Activated gamma-delta T cell (primary cell): ENCODE data around the gene ROM1.
A peak's percentile ranks its signal among the peaks of the same experiment; 100 is the strongest.
"Not testable (repeated sequence)": the region's sequence is repeated elsewhere in the genome, so short reads cannot be mapped to it uniquely, and the experiment has no call there.

ENCODE experiments used
- DNase-seq: peaks from one replicate; lab custom pipeline; 2025; lab: John Stamatoyannopoulos, UW

ROM1 gene

GRCh38 chr11:62585356-62585755 lies 27.7 kb upstream of the ROM1 start:
- not testable (repeated sequence) for DNase-seq

- no peak for DNase-seq
Measured at GRCh38 chr11:62588966-62589637, 24.0 kb upstream of the ROM1 start.

GRCh38 chr11:62591448-62592145 lies 21.5 kb upstream of the ROM1 start, which contains the start of gene TUT1:
Gene TUT1 (minus strand): TSS chr11:62591523. CDS start chr11:62591485, 38 bp downstream.
- DNase-seq, result peak; percentile 72

DNA sequence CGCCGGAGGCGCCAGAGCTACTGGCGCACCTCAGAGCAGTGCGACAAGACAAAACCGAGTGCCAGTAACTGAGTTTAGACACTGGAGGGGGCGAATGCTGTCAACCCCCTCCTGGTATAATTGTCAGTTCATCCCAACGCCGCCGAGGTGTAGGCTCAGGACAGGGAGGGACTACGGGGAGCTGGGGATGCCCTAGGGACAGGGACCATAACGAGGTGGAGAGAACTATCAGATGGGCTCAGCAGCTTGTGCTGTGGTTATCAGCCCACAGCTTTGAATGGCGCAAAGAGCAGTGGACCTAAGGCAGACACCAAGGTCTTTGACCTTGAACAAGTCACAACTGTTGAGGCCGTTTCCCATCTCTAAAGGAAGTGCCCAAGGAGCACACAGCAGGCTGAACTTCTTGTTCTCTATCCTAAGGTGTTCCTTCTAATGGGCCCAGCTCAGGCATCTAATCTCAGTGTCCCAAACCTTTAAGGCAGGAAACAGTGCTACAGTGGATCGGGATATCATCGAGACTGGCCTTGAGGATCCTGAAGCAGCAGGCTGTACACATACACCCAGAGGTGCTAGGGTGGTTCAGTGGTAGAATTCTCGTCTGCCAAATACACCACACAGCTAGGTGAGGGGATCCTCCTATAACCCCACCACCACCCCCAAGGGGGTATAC lies 20.8 kb upstream of the ROM1 start:
- no peak for DNase-seq

- no peak for DNase-seq
Measured at GRCh38 chr11:62592989-62593421, 20.1 kb upstream of the ROM1 start.

DNA sequence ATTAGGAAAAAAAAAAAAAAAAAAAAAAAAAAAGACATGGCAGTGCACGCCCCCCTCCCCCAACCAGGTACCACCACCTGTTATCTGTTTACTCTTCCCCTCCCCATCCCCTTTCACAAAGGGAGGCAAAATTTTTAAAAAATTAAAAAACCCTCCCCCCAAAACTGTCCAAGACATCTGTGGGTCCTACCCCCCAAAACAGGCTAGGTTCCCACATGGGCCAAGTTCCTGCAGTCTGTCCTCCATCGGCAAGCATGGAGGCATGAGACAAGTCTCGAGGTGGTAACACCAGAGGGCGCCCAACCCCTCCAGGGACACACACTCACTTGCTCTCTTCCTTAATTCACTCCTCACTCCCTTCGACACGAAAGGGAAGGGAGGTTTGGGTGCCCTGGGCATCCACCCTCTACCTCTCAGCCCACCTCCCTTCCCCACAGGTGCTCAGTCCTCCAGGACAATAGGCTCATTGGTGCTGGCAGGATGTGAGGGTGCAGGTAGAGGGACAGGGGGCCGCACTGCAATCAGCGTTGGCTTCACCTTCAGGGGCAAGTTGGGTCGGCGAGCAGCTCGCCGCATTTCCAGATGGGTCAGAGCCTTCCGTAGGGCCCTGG lies 19.5 kb upstream of the ROM1 start:
- DNase-seq, result no peak

DNA sequence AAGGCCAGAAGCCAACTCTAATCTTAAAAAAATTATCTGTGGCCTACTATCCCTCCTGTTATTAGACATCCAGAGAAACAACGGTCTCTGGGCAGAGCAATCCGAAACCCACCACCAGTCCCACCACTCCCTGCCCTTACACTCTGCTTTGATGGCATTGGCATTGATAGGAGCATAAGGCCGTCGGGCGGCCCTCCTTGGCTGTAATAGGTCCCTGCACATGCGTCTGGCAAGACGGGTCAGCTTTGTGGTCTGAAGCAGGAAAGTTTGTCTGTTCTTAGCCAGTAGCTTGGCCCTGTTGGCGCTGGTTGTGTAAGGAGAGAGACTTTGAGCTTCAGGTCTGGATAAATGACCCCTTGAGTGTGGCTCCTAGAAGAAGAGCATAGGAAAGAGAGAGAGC lies 17.9 kb upstream of the ROM1 start:
- DNase-seq, result no peak

DNA sequence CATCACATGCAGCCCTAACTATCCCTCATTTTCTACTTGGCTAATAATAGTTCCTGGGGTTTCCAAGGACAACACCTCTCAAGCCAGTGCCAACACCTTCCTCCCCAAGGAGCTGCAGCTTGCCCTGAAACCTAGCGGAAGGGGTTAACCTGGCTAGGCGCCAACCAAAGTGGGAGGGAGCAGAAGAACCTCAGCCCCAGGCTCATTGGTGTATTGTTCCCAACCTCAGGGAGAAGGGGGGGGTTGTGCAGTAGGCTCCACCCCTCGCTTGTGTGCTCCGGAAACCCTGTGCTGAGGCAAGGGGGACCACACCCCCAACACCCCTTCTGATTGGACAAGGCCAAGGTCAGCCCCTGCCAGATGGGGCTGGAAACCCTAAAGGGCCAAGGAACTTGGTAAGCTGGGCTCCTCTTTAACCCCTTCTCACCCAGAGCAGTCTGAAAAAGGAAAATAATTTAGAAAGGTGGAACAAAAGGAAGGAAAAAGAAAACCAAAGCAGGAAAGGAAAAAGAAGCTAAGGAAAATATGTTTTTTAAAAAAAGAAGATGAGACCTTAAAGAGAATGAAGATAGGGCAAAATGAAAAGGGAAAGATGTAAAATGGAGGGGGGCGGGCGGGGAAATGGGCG lies 13.9 kb upstream of the ROM1 start:
- peak; percentile 27 for DNase-seq

- DNase-seq, result no peak
Measured at GRCh38 chr11:62599901-62600300, 13.2 kb upstream of the ROM1 start.

- no peak for DNase-seq
Measured at GRCh38 chr11:62600367-62601121, 12.5 kb upstream of the ROM1 start.

- DNase-seq, result peak; percentile 49
Measured at GRCh38 chr11:62601122-62601371, 12.0 kb upstream of the ROM1 start.

GRCh38 chr11:62601372-62602140 lies 11.5 kb upstream of the ROM1 start, which contains the start of gene MTA2:
Gene MTA2 (minus strand): TSS chr11:62601865. CDS start chr11:62601450, 415 bp downstream.
- DNase-seq, result peak; percentile 92

DNA sequence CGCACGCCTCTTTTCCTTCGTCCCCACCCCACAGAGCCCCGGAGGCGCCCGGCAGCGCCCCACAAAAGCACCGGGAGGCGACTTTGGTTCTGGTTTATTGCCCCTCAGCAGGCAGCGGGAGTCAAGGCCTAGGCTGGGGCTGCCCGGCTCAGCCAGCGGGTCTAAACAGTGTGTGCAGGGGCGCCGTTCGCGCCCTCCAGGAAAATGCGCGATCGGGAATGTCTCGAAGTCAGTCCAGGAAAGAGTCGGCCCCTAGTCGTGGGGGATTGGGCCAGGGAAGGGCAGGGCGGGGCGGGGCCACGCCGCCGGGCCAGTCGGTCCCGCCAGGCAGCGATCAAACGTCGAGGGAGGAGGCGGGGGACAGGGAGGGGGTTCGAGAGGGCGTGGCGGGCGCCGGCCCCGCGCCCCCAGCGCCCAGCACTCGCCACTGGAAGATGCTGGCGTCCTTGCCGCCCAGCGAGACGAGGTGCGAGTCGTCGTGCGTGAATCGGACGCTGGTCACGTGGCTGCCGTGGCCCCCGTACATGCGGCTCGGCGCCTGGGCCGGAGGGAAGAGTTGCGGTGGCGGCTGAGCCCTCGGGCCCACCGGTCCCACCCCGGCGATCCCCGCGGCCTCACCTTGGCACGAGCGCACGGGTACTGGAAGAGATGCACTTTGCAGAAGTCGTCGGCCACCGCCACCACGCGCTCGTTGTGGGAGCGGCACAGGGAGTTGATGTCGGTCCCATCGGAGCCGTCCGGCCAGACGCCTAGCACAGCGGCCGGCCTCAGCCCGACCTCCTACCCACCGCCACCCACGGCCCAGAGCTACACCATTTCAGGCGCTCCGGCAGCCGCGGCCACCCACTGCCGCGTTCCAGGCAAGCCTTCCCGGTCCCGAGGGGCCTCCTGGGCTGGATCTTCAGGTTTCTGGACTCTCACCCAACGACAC lies 10.7 kb upstream of the ROM1 start:
- DNase-seq, result peak; percentile 38

DNA sequence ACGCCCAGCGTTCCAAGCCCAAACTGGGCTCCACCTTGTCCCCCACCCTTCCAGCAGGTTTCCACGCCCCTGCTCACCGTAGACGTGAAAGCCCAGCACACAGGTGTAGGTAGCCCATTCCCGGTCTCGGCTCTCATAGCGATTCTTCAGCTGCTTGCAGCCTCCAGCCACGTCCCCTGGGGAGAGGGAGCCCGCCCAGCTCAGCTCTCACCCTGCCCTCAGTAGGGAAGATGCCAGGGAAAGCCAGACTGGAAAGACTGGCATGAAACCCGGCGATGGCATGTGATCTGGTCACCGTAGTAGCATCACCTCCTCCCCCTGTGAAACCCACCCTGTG lies 10.0 kb upstream of the ROM1 start:
- no peak for DNase-seq

DNA sequence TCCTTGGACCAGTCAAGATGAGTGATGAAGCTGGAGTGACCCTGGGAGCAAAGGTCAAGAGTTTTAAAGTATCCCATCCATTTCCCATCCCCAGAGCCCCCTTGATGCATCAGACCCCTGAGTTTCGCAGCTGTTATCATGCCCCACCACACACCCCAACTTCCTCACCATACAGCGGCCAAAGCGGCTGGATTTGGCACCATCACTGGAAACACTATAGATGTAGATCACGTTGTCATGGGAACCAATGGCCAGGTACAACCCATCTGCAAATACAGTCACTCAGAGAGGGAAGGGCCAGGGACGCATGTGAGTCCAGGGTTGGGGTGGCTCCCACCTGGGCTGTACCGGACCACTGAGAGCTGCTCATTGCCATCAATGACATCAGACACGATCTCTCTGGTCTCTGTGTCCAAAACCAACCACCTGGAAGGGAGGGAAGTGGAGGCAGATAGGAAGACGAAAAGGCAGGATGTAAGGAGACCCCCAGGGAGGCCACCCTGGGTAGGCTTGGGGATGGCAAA lies 9.2 kb upstream of the ROM1 start:
- no peak for DNase-seq

GRCh38 chr11:62604460-62605120 lies 8.5 kb upstream of the ROM1 start:
- DNase-seq, result no peak

DNA sequence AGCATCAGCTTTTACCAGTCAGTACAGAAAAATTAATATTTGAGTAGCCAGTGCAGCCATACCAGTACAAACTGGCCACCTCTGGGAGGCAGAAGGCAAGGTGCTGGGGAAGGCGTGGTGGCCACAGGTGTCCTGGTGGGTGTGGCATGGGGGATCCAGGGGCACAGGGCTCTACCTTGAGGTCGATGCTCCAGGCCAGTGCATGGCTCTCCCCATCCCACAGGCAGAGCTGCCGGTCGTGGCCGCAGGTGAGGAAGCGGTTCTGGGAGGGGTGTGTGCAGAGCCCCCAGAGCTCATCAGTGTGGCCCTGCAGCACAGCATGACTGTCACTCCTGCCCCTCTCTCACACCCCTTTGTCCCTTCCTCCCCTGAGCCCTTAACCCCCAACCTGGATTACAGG lies 7.6 kb upstream of the ROM1 start:
- no peak for DNase-seq

GRCh38 chr11:62605902-62606301 lies 7.2 kb upstream of the ROM1 start:
- no peak for DNase-seq

- no peak for DNase-seq
Measured at GRCh38 chr11:62607714-62608113, 5.3 kb upstream of the ROM1 start.
